HepG2 (cell line): ENCODE measurements around the gene KRT82. TPM values are rescaled to one million over a fixed set of nuclear protein-coding genes. Genes with fewer than 3 reads are reported as not detected.

ENCODE experiments used
- ATAC-seq: fragments of 200-7000 bp; cut with Tn5 transposase; 3 replicates; pipeline ENCODE4 v1.9.1; 2020; ENCODE audit warnings: mild to moderate bottlenecking, moderate library complexity
- BruUV-seq: library from RNA; stranded (reverse); fragments of 400-500 nt; replicated peaks from 2 replicates; lab custom pipeline; 2021; lab: Mats Ljungman, UMichigan
- CTCF ChIA-PET: fragments of 300-600 bp; formaldehyde crosslinking; extraction: SDS; loops from one replicate; lab custom pipeline; 2021; ENCODE audit warnings: low total read pairs, inconsistent platforms, low intra/inter-chr PET ratio; lab: Yijun Ruan, JAX
- POLR2A ChIA-PET: fragments of 350-600 bp; sonication (Branson Sonifier 250); formaldehyde crosslinking; loops from one replicate; lab custom pipeline; 2020; ENCODE audit warnings: antibody characterized with exemption, inconsistent platforms; lab: Yijun Ruan, JAX
- DNase-seq: peaks from one replicate; pipeline ENCODE4 v3.0.0-alpha.2; 2015; ENCODE audit warnings: low spot score
- FAIRE-seq: peaks from 3 replicates; lab custom pipeline; 2011; peaks lifted over from hg19 to GRCh38; lab: Jason Lieb, UNC
- H2AFZ ChIP-seq: one replicate; pipeline ENCODE4 v1.6.1; 2011; ENCODE audit warnings: low read length, inconsistent platforms
- H3K27ac ChIP-seq: fragments of 300-600 bp; 3 replicates; pipeline ENCODE4 v1.8.0; 2011; ENCODE audit warnings: mixed run types, mild to moderate bottlenecking, mixed read lengths, low read length, inconsistent platforms; ENCODE audit not compliant: insufficient read depth; ENCODE audit errors: extremely low read length
- H3K27me3 ChIP-seq, 2 experiments: fragments of 200-600 bp in 1 of 2; 2 replicates in 1 of 2; 3 replicates in 1 of 2; pipeline versions ENCODE4 v1.6.0 to v1.8.0; 2011; ENCODE audit warnings: low read length in 2 of 2, mild to moderate bottlenecking in 2 of 2, moderate library complexity in 2 of 2, inconsistent platforms in 1 of 2; ENCODE audit not compliant: insufficient read depth in 2 of 2, control insufficient read depth in 1 of 2
- H3K36me3 ChIP-seq, 2 experiments: fragments of 200-600 bp in 1 of 2; replicated peaks in 1 of 2; 2 replicates in 1 of 2; 3 replicates in 1 of 2; pipeline versions ENCODE4 v1.5.1 to v1.8.0; 2011; ENCODE audit warnings: low read length in 2 of 2, inconsistent platforms in 1 of 2; ENCODE audit not compliant: insufficient read depth in 2 of 2, control insufficient read depth in 1 of 2
- H3K4me1 ChIP-seq: 2 replicates; pipeline ENCODE4 v1.5.1; 2012; ENCODE audit warnings: low read length, inconsistent platforms; ENCODE audit not compliant: insufficient read depth
- H3K4me2 ChIP-seq: 2 replicates; pipeline ENCODE4 v1.6.0; 2011; ENCODE audit warnings: low read depth, low read length, inconsistent platforms
- H3K4me3 ChIP-seq, 3 experiments: fragments of 200-600 bp in 1 of 3; sonication (generic), shearing (Covaris generic) in 1 of 3; replicated peaks in 1 of 3; 2 replicates each; pipeline ENCODE4 v1.5.1; 2011 to 2016; ENCODE audit warnings: low read length in 3 of 3, inconsistent platforms in 2 of 3, low read depth in 2 of 3, mild to moderate bottlenecking in 2 of 3, control low read depth in 1 of 3, mixed read lengths in 1 of 3; ENCODE audit not compliant: insufficient read depth in 1 of 3
- H3K79me2 ChIP-seq: one replicate; pipeline ENCODE4 v1.6.1; 2011; ENCODE audit warnings: low read length, inconsistent platforms; ENCODE audit not compliant: insufficient read depth
- H3K9ac ChIP-seq: 2 replicates; pipeline ENCODE4 v1.6.0; 2011; ENCODE audit warnings: mild to moderate bottlenecking, low read depth, low read length, inconsistent platforms; ENCODE audit not compliant: insufficient read depth
- H3K9me3 ChIP-seq: 2 replicates; pipeline ENCODE4 v1.5.1; 2012; ENCODE audit warnings: mild to moderate bottlenecking, low read length
- H4K20me1 ChIP-seq: 2 replicates; pipeline ENCODE4 v1.6.0; 2011; ENCODE audit warnings: inconsistent platforms, mild to moderate bottlenecking, low read length, moderate library complexity; ENCODE audit not compliant: insufficient read depth
- HNF4A ChIP-seq: sonication (generic); formaldehyde crosslinking; IDR thresholded peaks from 2 replicates; pipeline ENCODE4 v1.4.0; 2020; ENCODE audit warnings: missing genetic modification reagents
- NFE2L1 ChIP-seq: sonication (generic); formaldehyde crosslinking; IDR thresholded peaks from 2 replicates; pipeline ENCODE4 v1.4.0; 2020; ENCODE audit warnings: missing genetic modification reagents, mild to moderate bottlenecking, borderline replicate concordance
- REL ChIP-seq: sonication (generic); formaldehyde crosslinking; conservative IDR thresholded peaks from 2 replicates; pipeline ENCODE4 v1.8.0; 2022; ENCODE audit warnings: mild to moderate bottlenecking, missing genetic modification reagents, moderate library complexity
- ZBTB34 ChIP-seq: sonication (generic); formaldehyde crosslinking; IDR thresholded peaks from 2 replicates; pipeline ENCODE4 v1.8.0; 2022; ENCODE audit warnings: mild to moderate bottlenecking, missing genetic modification reagents
- ZFP41 ChIP-seq: sonication (generic); formaldehyde crosslinking; IDR thresholded peaks from 2 replicates; pipeline ENCODE4 v1.4.0; 2020; ENCODE audit warnings: mild to moderate bottlenecking, missing genetic modification reagents, borderline replicate concordance
- WGBS: methylation state at CpG from one replicate; pipeline ENCODE4 v1.1.6; 2017; ENCODE audit warnings: low lambda C conversion rate; 5-methylcytosine and 5-hydroxymethylcytosine counted together
- in situ Hi-C: cut with HindIII; loops from 2 replicates; pipeline ENCODE4 v1.10.0; 2017; ENCODE audit warnings: low pct_unique_long_range_greater_than_20kb; ENCODE audit not compliant: extremely low pct_ligation_motif_present
- intact Hi-C: fragments of 100-400 bp; cut with micrococcal nuclease; formaldehyde crosslinking; loops from one replicate; pipeline ENCODE4 v1.10.0; 2022; ENCODE audit not compliant: unreplicated experiment
- polyA plus RNA-seq, 8 experiments: library from polyadenylated mRNA; depleted of rRNA in 3 of 8; stranded (reverse) in 7 of 8; unstranded in 1 of 8; fragments of >200 nt; fragmentation: Illumina TruSeq in 4 of 8; extraction: Trizol in 4 of 8; gene quantifications; 2 replicates each; pipeline versions ENCODE4 v1.2.1 to v1.2.3, GENCODE V29; 2011 to 2016; ENCODE audit warnings: low read depth in 4 of 8, missing spikeins in 1 of 8, mixed read lengths in 1 of 8; ENCODE audit not compliant: insufficient read depth in 1 of 8
- total RNA-seq, 5 experiments: library from RNA; depleted of rRNA; stranded (reverse); fragments of >200 nt; fragmentation: Illumina TruSeq; extraction: Trizol; gene quantifications; 2 replicates each; pipeline ENCODE4 v1.2.3, GENCODE V29; 2016; ENCODE audit warnings: low read depth in 1 of 5
- TF ChIP-seq, protein P1 (sequence below): IDR thresholded peaks from 2 replicates; pipeline ENCODE4 v1.4.0; 2020; ENCODE audit warnings: mild to moderate bottlenecking, missing genetic modification reagents
- TF ChIP-seq, protein P2 (sequence below): sonication (generic); formaldehyde crosslinking; IDR thresholded peaks from 2 replicates; pipeline ENCODE4 v1.8.0; 2022; ENCODE audit warnings: missing genetic modification reagents, mild to moderate bottlenecking, inconsistent platforms, borderline replicate concordance

Gene KRT82
- total and polyA plus RNA-seq, 2 of the 13 experiments (the other 11 are each of a cell fraction or from before 2014, with no cell fraction given), result not detected

- Histone ChIP-seq H3K36me3 (no peaks in the 10 kb centered on the region), H4K20me1 (no peaks in the 10 kb centered on the region)
- CTCF ChIA-PET, result interaction anchor here (0.8 kb wide), 1 partner anchor 511 kb away, joined by 3 read pairs; no protein-coding TSS in a partner anchor
- DNase-seq, result no peak
- TF ChIP-seq NFE2L1 (CRISPR knock-in tag) (no peak), REL (CRISPR knock-in tag) (no peak), HNF4A (CRISPR knock-in tag) (no peak), ZFP41 (CRISPR knock-in tag) (no peak), ZBTB34 (CRISPR knock-in tag) (no peak)
- TF ChIP-seq, protein P1, sequence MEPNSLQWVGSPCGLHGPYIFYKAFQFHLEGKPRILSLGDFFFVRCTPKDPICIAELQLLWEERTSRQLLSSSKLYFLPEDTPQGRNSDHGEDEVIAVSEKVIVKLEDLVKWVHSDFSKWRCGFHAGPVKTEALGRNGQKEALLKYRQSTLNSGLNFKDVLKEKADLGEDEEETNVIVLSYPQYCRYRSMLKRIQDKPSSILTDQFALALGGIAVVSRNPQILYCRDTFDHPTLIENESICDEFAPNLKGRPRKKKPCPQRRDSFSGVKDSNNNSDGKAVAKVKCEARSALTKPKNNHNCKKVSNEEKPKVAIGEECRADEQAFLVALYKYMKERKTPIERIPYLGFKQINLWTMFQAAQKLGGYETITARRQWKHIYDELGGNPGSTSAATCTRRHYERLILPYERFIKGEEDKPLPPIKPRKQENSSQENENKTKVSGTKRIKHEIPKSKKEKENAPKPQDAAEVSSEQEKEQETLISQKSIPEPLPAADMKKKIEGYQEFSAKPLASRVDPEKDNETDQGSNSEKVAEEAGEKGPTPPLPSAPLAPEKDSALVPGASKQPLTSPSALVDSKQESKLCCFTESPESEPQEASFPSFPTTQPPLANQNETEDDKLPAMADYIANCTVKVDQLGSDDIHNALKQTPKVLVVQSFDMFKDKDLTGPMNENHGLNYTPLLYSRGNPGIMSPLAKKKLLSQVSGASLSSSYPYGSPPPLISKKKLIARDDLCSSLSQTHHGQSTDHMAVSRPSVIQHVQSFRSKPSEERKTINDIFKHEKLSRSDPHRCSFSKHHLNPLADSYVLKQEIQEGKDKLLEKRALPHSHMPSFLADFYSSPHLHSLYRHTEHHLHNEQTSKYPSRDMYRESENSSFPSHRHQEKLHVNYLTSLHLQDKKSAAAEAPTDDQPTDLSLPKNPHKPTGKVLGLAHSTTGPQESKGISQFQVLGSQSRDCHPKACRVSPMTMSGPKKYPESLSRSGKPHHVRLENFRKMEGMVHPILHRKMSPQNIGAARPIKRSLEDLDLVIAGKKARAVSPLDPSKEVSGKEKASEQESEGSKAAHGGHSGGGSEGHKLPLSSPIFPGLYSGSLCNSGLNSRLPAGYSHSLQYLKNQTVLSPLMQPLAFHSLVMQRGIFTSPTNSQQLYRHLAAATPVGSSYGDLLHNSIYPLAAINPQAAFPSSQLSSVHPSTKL, result no peak
- TF ChIP-seq, protein P2, sequence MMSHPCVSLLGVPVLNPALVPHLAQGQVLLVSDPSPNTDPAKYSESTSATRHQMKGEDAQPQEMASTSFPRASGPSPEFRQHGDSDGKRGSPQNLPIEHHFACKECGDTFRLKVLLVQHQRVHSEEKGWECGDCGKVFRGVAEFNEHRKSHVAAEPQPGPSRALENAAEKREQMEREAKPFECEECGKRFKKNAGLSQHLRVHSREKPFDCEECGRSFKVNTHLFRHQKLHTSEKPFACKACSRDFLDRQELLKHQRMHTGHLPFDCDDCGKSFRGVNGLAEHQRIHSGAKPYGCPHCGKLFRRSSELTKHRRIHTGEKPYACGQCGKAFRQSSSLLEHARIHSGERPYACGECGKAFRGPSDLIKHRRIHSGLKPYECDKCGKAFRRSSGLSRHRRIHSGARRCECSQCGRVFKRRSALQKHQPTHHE (CRISPR knock-in tag), result no peak
- TF ChIP-seq, all 625 proteins: peak for 0
- no peaks in the 10 kb centered on the region for H3K9me3 ChIP-seq
- H3K27ac ChIP-seq, result no peak overlapping the region
- no TSS peak for BruUV-seq
- no peak overlapping the region for H2AFZ ChIP-seq
- FAIRE-seq (no peak), ATAC-seq (no peak)
- no peaks in the 10 kb centered on the region for H3K4me1 ChIP-seq
- no peak overlapping the region for H3K9ac ChIP-seq
- H3K27me3 ChIP-seq, result peaks cover 6 to 55% of the 10 kb centered on the region in 2 experiments; a peak in 4 of 5 replicates
- intact Hi-C loops, result no loop called here
- no peak overlapping the region for H3K4me2 ChIP-seq
- POLR2A ChIA-PET, result no interaction called here
- WGBS, result 7% methylated on average over 2 of the region's 3 CpGs
- in situ Hi-C loops, result no loop called here
- H3K79me2 ChIP-seq, result no peaks in the 10 kb centered on the region
- no peak overlapping the region for H3K4me3 ChIP-seq
These were observed 37.6 kb downstream of the KRT82 start for GRCh38 chr12:52368508-52368907.
